ENCODE results near the gene TMC5. TPM values are rescaled to one million over a fixed set of nuclear protein-coding genes. Genes with fewer than 3 reads are reported as not detected.

Gene TMC5
- polyA plus RNA-seq, 1 of the 3 experiments (the other 2 are of a cell fraction) = not detected

- Histone ChIP-seq H3K9me2 (no peaks in the 10 kb centered on the region), H3F3A (replicated peaks; ENCODE audit: insufficient read depth) (no peaks in the 10 kb centered on the region), H3K36me3 (replicated peaks in 1 of 2; ENCODE audit: control insufficient read depth in 1 of 2, insufficient read depth in 2 of 2, low read length in 1 of 2) (no peaks in the 10 kb centered on the region), H3K9ac (no peak overlapping the region), H3K79me2 (ENCODE audit: insufficient read depth) (no peaks in the 10 kb centered on the region), H2AFZ (ENCODE audit: low read depth) (no peak overlapping the region), H3K27ac (ENCODE audit: low read depth in 2 of 2, low read length in 1 of 2) (no peak overlapping the region), H4K20me1 (ENCODE audit: insufficient read depth) (no peaks in the 10 kb centered on the region), H3K4me2 (no peak overlapping the region), H3K9me3 (no peaks in the 10 kb centered on the region), H3K4me1 (ENCODE audit: control insufficient read depth in 1 of 2, insufficient read depth in 2 of 2, low read depth in 1 of 2, low read length in 1 of 2) (peaks cover 0 to 2% of the 10 kb centered on the region in 2 experiments; a peak in 1 of 4 replicates), H3K4me3 (ENCODE audit: low read depth in 2 of 2, low read length in 1 of 2) (no peak overlapping the region), H3K27me3 (ENCODE audit: insufficient read depth) (peaks cover 10% of the 10 kb centered on the region; the same call in 1 of the 2 replicates)
- no peak for DNase-seq
- TF ChIP-seq FOXJ3 (CRISPR knock-in tag; IDR thresholded peaks at IDR 0.05) = no peak
- TF ChIP-seq TAF1 (IDR thresholded peaks at IDR 0.05; ENCODE audit: borderline replicate concordance, low read depth, low read length) = no peak
- TF ChIP-seq RAD21 (IDR thresholded peaks at IDR 0.05; ENCODE audit: low read length) = no peak
- no peak for TF ChIP-seq CTCF (IDR thresholded peaks at IDR 0.05)
- no peak for TF ChIP-seq SIN3A (IDR thresholded peaks at IDR 0.05; ENCODE audit: borderline replicate concordance, low read depth, low read length)
- TF ChIP-seq CHD2 (IDR thresholded peaks at IDR 0.05; ENCODE audit: low read length, partially characterized antibody) = no peak
- TF ChIP-seq GATA2 (CRISPR knock-in tag; IDR thresholded peaks at IDR 0.05) = no peak
- TF ChIP-seq, protein P1, sequence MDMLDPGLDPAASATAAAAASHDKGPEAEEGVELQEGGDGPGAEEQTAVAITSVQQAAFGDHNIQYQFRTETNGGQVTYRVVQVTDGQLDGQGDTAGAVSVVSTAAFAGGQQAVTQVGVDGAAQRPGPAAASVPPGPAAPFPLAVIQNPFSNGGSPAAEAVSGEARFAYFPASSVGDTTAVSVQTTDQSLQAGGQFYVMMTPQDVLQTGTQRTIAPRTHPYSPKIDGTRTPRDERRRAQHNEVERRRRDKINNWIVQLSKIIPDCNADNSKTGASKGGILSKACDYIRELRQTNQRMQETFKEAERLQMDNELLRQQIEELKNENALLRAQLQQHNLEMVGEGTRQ (IDR thresholded peaks at IDR 0.05; ENCODE audit: borderline replicate concordance, low read depth, low read length) = no peak
- TF ChIP-seq USF1 (IDR thresholded peaks at IDR 0.05; ENCODE audit: borderline replicate concordance, low read depth) = no peak
- TF ChIP-seq TEAD4 (IDR thresholded peaks at IDR 0.05; ENCODE audit: borderline replicate concordance, insufficient read depth) = no peak
- TF ChIP-seq POLR2AphosphoS5 (IDR thresholded peaks at IDR 0.05; ENCODE audit: low read depth, low read length) = no peak
- CTCF ChIA-PET = interaction anchor here (0.6 to 1.1 kb wide), 4 partner anchors 25 to 140 kb away, joined by 3 to 4 read pairs (median 3); partner anchors contain the start of gene VPS35L
- POLR2A ChIA-PET = no interaction called here
- 19% methylated on average over 5 of the region's 5 CpGs for WGBS (ENCODE audit: low lambda C conversion rate)
Observed at GRCh38 chr16:19415461-19415860, 2.2 kb upstream of the TMC5 start.

DNA sequence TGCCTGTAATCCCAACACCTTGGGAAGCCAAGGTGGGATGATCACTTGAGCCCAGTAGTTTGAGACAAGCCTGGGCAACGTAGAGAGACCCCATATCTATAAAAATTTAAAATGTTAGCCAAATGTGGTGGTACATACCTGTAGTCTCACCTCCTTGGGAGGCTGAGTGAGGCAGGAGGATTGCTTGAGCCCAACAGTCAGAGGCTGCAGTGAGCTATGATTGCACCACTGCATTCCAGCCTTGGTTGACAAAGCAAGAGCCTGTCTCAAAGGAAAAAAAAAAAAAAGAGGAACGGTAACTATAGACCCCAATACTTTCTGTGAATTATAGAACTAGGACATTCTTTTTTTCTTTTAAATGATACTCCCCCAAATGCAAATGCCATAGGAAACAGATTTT is 1.8 kb upstream of the TMC5 start:
- POLR2A ChIA-PET = no interaction called here

More for the DNA sequence above, 1.8 kb upstream of the TMC5 start:
- Histone ChIP-seq H4K20me1 (ENCODE audit: insufficient read depth) (no peaks in the 10 kb centered on the region), H3K36me3 (replicated peaks in 1 of 2; ENCODE audit: control insufficient read depth in 1 of 2, insufficient read depth in 2 of 2, low read length in 1 of 2) (no peaks in the 10 kb centered on the region), H3K27me3 (ENCODE audit: insufficient read depth) (peaks cover 9% of the 10 kb centered on the region; the same call in 1 of the 2 replicates), H3K79me2 (ENCODE audit: insufficient read depth) (no peaks in the 10 kb centered on the region), H3K4me2 (no peak overlapping the region), H3K9me3 (no peaks in the 10 kb centered on the region), H3K4me3 (ENCODE audit: low read depth in 2 of 2, low read length in 1 of 2) (no peak overlapping the region), H3K4me1 (ENCODE audit: control insufficient read depth in 1 of 2, insufficient read depth in 2 of 2, low read depth in 1 of 2, low read length in 1 of 2) (no peaks in the 10 kb centered on the region; a peak in 1 of 4 replicates), H3K27ac (ENCODE audit: low read depth in 2 of 2, low read length in 1 of 2) (no peak overlapping the region), H3K9me2 (no peaks in the 10 kb centered on the region), H2AFZ (ENCODE audit: low read depth) (no peak overlapping the region), H3F3A (replicated peaks; ENCODE audit: insufficient read depth) (no peaks in the 10 kb centered on the region), H3K9ac (no peak overlapping the region)
- 10% methylated on average over 2 of the region's 2 CpGs for WGBS (ENCODE audit: low lambda C conversion rate)
- CTCF ChIA-PET = interaction anchor here (0.9 to 1.1 kb wide), 3 partner anchors 26 to 139 kb away, joined by 3 to 4 read pairs (median 3); partner anchors contain the start of gene VPS35L
- no peak for DNase-seq
- TF ChIP-seq GATA2 (CRISPR knock-in tag; IDR thresholded peaks at IDR 0.05) (no peak), SIN3A (IDR thresholded peaks at IDR 0.05; ENCODE audit: borderline replicate concordance, low read depth, low read length) (no peak), EP300 (IDR thresholded peaks at IDR 0.05; ENCODE audit: borderline replicate concordance in 1 of 2, low read depth in 1 of 2, low read length in 1 of 2) (no peak), RAD21 (IDR thresholded peaks at IDR 0.05; ENCODE audit: low read length) (no peak)
- TF ChIP-seq, protein P2, sequence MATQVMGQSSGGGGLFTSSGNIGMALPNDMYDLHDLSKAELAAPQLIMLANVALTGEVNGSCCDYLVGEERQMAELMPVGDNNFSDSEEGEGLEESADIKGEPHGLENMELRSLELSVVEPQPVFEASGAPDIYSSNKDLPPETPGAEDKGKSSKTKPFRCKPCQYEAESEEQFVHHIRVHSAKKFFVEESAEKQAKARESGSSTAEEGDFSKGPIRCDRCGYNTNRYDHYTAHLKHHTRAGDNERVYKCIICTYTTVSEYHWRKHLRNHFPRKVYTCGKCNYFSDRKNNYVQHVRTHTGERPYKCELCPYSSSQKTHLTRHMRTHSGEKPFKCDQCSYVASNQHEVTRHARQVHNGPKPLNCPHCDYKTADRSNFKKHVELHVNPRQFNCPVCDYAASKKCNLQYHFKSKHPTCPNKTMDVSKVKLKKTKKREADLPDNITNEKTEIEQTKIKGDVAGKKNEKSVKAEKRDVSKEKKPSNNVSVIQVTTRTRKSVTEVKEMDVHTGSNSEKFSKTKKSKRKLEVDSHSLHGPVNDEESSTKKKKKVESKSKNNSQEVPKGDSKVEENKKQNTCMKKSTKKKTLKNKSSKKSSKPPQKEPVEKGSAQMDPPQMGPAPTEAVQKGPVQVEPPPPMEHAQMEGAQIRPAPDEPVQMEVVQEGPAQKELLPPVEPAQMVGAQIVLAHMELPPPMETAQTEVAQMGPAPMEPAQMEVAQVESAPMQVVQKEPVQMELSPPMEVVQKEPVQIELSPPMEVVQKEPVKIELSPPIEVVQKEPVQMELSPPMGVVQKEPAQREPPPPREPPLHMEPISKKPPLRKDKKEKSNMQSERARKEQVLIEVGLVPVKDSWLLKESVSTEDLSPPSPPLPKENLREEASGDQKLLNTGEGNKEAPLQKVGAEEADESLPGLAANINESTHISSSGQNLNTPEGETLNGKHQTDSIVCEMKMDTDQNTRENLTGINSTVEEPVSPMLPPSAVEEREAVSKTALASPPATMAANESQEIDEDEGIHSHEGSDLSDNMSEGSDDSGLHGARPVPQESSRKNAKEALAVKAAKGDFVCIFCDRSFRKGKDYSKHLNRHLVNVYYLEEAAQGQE (IDR thresholded peaks at IDR 0.05; ENCODE audit: low read depth, low read length) = no peak

All from SK-N-SH (cell line).